CD4-positive, CD25-positive, alpha-beta regulatory T cell (primary cell): ENCODE data around the gene ULBP1. TPM values are rescaled to one million over a fixed set of nuclear protein-coding genes. Genes with fewer than 3 reads are reported as not detected.
"Not testable (repeated sequence)": the region's sequence is repeated elsewhere in the genome, so short reads cannot be mapped to it uniquely, and the experiment has no call there.

Source experiments
- ATAC-seq, 2 donors: fragments of 150-1000 bp; cut with Tn5 transposase; one replicate each; pipeline ENCODE4 v1.10.0; 2021; ENCODE audit warnings: low read depth in 2 of 2, moderate number of reproducible peaks in 2 of 2, moderate library complexity in 1 of 2
- DNase-seq, 3 donors: peaks; one replicate each; pipeline versions ENCODE4 v3.0.0 to v3.0.0-alpha.2; 2012 to 2022; ENCODE audit warnings: mixed read lengths in 1 of 3
- H3K27ac ChIP-seq: one replicate; pipeline ENCODE4 v1.7.0; 2013; ENCODE audit warnings: mild to moderate bottlenecking, low read length; ENCODE audit not compliant: insufficient read depth, poor library complexity, severe bottlenecking
- H3K27me3 ChIP-seq: one replicate; pipeline ENCODE4 v1.7.0; 2013; ENCODE audit warnings: low read length; ENCODE audit not compliant: control insufficient read depth, insufficient read depth
- H3K36me3 ChIP-seq: one replicate; pipeline ENCODE4 v1.7.0; 2013; ENCODE audit warnings: mild to moderate bottlenecking, low read length, moderate library complexity; ENCODE audit not compliant: control insufficient read depth, insufficient read depth
- H3K4me1 ChIP-seq: 2 replicates; pipeline ENCODE4 v1.7.0; 2013; ENCODE audit warnings: mild to moderate bottlenecking, low read length; ENCODE audit not compliant: insufficient read depth, control insufficient read depth, poor library complexity, severe bottlenecking
- H3K4me3 ChIP-seq: one replicate; pipeline ENCODE4 v1.7.0; 2013; ENCODE audit warnings: low read depth, mild to moderate bottlenecking, low read length, moderate library complexity
- H3K9me3 ChIP-seq, 2 experiments: 1 replicate in 1 of 2; 2 replicates in 1 of 2; pipeline ENCODE4 v1.7.0; 2013; ENCODE audit warnings: low read length in 2 of 2, mild to moderate bottlenecking in 1 of 2, moderate library complexity in 1 of 2; ENCODE audit not compliant: control insufficient read depth in 2 of 2
- H3K27ac Mint-ChIP-seq, 3 donors: one replicate each; pipeline ENCODE4 v1.8.0; 2020 to 2022; ENCODE audit warnings: mild to moderate bottlenecking in 3 of 3, mixed read lengths in 3 of 3, moderate library complexity in 2 of 3
- H3K27me3 Mint-ChIP-seq: one replicate; pipeline ENCODE4 v1.8.0; 2022; ENCODE audit warnings: mild to moderate bottlenecking, mixed read lengths
- H3K36me3 Mint-ChIP-seq: one replicate; pipeline ENCODE4 v1.8.0; 2020; ENCODE audit warnings: mixed read lengths
- H3K4me1 Mint-ChIP-seq, 4 donors: one replicate each; pipeline ENCODE4 v1.8.0; 2020 to 2022; ENCODE audit warnings: mixed read lengths in 4 of 4, mild to moderate bottlenecking in 1 of 4
- H3K4me3 Mint-ChIP-seq, 4 donors: one replicate each; pipeline ENCODE4 v1.8.0; 2020 to 2022; ENCODE audit warnings: mild to moderate bottlenecking in 4 of 4, mixed read lengths in 4 of 4, moderate library complexity in 3 of 4
- H3K9me3 Mint-ChIP-seq, 7 donors: one replicate each; pipeline ENCODE4 v1.8.0; 2020 to 2022; ENCODE audit warnings: mixed read lengths in 7 of 7, mild to moderate bottlenecking in 3 of 7, moderate library complexity in 2 of 7
- polyA plus RNA-seq, 4 donors: library from polyadenylated mRNA; unstranded; fragments of 300-500 nt; fragmentation: Illumina TruSeq; gene quantifications; one replicate each; pipeline ENCODE4 v1.2.3, GENCODE V29; 2021
- total RNA-seq: library from RNA; stranded (reverse); gene quantifications from one replicate; pipeline ENCODE4 v1.2.3, GENCODE V29; 2022

Gene ULBP1
- total and polyA plus RNA-seq, 5 donors from 2014 or later = 0.64 TPM; not detected in 4

DNA sequence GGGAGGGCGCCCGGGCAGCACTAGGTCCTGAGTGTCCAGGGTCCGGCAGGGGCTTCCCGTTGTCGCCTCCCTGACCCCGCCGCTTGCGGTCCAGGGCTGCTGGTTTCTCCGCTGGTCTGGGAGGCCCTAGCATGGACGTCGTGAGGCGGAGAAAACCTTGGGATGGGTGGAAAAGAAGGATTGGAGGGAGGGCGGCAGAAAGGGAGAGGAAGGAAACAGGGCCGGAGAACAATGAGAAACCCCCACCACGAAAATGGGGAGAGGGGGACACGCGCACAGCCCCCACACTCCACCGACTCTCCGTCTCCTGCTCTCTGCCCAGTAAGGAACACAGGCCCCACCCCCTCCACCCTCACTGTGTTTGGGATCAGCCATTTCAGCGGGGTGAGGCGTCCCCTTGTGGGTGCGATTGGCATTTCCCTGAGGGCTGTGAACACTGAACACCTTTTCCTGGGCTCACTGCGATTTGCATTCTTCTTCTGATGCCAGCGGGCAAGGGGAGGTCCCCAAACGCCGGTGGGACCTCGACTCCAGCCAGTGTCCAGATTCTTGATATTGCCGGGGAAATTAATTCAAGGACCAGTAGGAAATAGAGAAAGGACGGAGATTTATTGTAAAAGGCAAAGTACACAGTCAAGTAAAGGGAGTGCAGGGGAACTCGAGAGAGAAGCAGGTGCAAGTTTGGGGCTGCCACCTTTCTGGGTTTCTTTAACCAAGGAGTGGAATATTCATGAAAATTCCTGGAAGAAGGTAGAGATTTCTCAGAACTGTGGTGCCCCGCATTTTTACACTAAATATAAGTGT lies 37.6 kb upstream of the ULBP1 start:
- no peak overlapping the region for H3K4me3 ChIP-seq
- H3K36me3 ChIP-seq = no peaks in the 10 kb centered on the region

DNA sequence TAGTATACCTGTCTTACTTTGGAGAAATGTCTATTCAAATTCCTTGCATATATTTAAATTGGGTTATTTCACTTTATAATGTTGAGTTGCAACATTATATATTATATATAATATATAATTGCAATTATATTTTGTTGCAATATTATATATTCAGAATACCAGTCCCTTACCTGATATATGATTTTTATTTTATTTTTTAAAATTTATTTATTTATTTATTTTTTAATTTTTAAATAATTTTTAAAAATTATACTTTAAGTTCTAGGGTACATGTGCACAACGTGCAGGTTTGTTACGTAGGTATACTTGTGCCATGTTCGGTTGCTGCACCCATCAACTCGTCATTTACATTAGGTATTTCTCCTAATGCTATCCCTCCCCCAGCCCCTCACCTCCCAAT lies 36.7 kb upstream of the ULBP1 start:
- Mint-ChIP-seq H3K27me3 (peaks cover 85% of the 10 kb centered on the region), H3K4me1 (peaks cover 0 to 31% (median 10%) of the 10 kb centered on the region in 4 donors)
- Histone ChIP-seq H3K4me1 (peaks cover 24% of the 10 kb centered on the region), H3K27me3 (peaks cover 46% of the 10 kb centered on the region)
- H3K4me3 ChIP-seq, H3K36me3 ChIP-seq, H3K4me3 Mint-ChIP-seq, H3K27ac ChIP-seq, ATAC-seq, H3K9me3 Mint-ChIP-seq, H3K9me3 ChIP-seq, DNase-seq, H3K27ac Mint-ChIP-seq, H3K36me3 Mint-ChIP-seq: not testable (repeated sequence)

More for the DNA sequence above, 37.6 kb upstream of the ULBP1 start:
- Histone ChIP-seq H3K27ac (no peak overlapping the region), H3K27me3 (peaks cover 46% of the 10 kb centered on the region), H3K9me3 (no peaks in the 10 kb centered on the region), H3K4me1 (peaks cover 24% of the 10 kb centered on the region)
- Mint-ChIP-seq H3K4me3 (peak overlapping the region in 1 of 4 donors; percentile 59), H3K36me3 (no peaks in the 10 kb centered on the region), H3K9me3 (peaks cover 0 to 7% (median 0%) of the 10 kb centered on the region in 7 donors), H3K4me1 (peaks cover 0 to 35% (median 10%) of the 10 kb centered on the region in 4 donors), H3K27ac (no peak overlapping the region), H3K27me3 (peaks cover 85% of the 10 kb centered on the region)
- DNase-seq (peak; percentile 37 to 74 (median 38)), ATAC-seq (peak; percentile 54 to 68)

DNA sequence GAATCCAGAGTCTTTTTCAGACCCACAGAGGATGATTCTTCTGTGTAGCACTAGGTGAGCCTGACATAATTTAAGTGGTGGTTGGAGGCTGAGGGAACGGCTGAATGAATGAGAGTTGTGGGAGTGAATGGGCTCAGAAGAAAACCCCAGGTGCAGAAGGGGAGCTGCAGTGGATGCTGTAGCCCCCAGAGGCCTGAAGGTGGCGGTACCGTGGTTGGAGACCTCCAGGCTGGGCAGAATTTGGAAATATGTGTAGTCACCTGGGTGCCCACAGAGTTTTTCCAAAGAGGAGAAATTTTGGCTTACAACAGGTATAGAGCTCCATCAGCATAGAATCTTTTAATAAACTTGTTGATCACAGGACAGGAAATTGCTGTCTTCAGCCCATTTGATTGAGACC lies 34.3 kb upstream of the ULBP1 start:
- H3K4me1 ChIP-seq = peaks cover 11% of the 10 kb centered on the region
- H3K4me3 Mint-ChIP-seq = no peak overlapping the region
- no peaks in the 10 kb centered on the region for H3K9me3 ChIP-seq
- peaks cover 0 to 7% (median 0%) of the 10 kb centered on the region in 7 donors for H3K9me3 Mint-ChIP-seq
- H3K36me3 Mint-ChIP-seq = no peaks in the 10 kb centered on the region
- DNase-seq (no peak), ATAC-seq (no peak)
- peaks cover 0 to 13% (median 5%) of the 10 kb centered on the region in 4 donors for H3K4me1 Mint-ChIP-seq
- H3K27me3 ChIP-seq = peaks cover 49% of the 10 kb centered on the region
- no peak overlapping the region for H3K4me3 ChIP-seq
- H3K36me3 ChIP-seq = no peaks in the 10 kb centered on the region
- peak overlapping the region in 1 of 3 donors; percentile 78 for H3K27ac Mint-ChIP-seq
- no peak overlapping the region for H3K27ac ChIP-seq
- peaks cover 86% of the 10 kb centered on the region for H3K27me3 Mint-ChIP-seq

DNA sequence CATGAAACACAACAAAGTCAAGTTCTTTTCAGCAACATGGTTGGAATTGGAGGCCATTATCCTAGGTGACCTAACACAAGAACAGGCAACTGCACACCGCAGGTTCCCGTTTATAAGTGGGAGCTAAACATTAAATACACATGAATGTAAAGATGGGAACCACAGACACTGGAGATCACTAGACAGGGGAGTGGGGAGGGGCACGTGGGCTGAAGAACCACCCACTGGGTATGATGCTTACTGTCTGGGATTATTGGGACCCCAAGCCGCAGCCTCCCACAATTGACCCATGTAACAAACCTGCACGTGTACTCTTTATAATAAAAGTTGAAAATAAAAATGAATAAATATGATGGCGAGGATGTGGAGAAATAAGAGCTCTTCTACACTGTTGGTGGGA lies 32.2 kb upstream of the ULBP1 start:
- H3K4me3 ChIP-seq = no peak overlapping the region
- DNase-seq = no peak
- H3K36me3 ChIP-seq = no peaks in the 10 kb centered on the region
- peaks cover 85% of the 10 kb centered on the region for H3K27me3 Mint-ChIP-seq
- peaks cover 0 to 6% (median 0%) of the 10 kb centered on the region in 7 donors for H3K9me3 Mint-ChIP-seq
- H3K27ac Mint-ChIP-seq = no peak overlapping the region
- H3K27me3 ChIP-seq = peaks cover 57% of the 10 kb centered on the region
- peaks cover 0 to 3% (median 1%) of the 10 kb centered on the region in 4 donors for H3K4me1 Mint-ChIP-seq
- ATAC-seq = no peak
- no peaks in the 10 kb centered on the region for H3K4me1 ChIP-seq
- no peak overlapping the region for H3K4me3 Mint-ChIP-seq
- H3K9me3 ChIP-seq = no peaks in the 10 kb centered on the region
- H3K27ac ChIP-seq = no peak overlapping the region
- H3K36me3 Mint-ChIP-seq = no peaks in the 10 kb centered on the region

DNA sequence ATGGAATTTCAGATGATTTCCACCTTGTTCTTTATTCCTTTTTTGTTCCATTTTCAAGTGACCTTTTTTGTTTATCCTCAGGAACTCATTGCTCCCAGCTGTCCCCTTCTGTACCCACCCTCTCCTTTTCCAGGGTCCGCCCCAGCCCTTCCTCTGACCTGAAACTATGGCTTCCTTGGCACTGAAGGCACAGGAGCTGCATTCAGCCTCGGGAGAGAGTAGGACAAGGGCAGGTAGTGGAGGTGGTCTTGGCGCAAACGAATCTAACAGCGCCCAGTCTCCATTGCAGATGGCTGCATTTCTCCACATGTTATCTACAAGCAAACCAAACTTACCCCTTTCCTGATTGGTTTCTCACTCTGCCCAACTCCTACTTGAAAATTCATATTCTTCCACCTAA lies 30.7 kb upstream of the ULBP1 start:
- H3K4me1 ChIP-seq = peaks cover 4% of the 10 kb centered on the region
- H3K9me3 ChIP-seq = no peaks in the 10 kb centered on the region
- ATAC-seq (no peak), DNase-seq (no peak)
- Mint-ChIP-seq H3K36me3 (no peaks in the 10 kb centered on the region), H3K27me3 (peaks cover 91% of the 10 kb centered on the region), H3K4me1 (peaks cover 0 to 9% (median 1%) of the 10 kb centered on the region in 4 donors), H3K4me3 (no peak overlapping the region), H3K27ac (no peak overlapping the region), H3K9me3 (peaks cover 0 to 6% (median 0%) of the 10 kb centered on the region in 7 donors)
- H3K36me3 ChIP-seq = no peaks in the 10 kb centered on the region
- no peak overlapping the region for H3K27ac ChIP-seq
- H3K4me3 ChIP-seq = no peak overlapping the region
- peaks cover 56% of the 10 kb centered on the region for H3K27me3 ChIP-seq

DNA sequence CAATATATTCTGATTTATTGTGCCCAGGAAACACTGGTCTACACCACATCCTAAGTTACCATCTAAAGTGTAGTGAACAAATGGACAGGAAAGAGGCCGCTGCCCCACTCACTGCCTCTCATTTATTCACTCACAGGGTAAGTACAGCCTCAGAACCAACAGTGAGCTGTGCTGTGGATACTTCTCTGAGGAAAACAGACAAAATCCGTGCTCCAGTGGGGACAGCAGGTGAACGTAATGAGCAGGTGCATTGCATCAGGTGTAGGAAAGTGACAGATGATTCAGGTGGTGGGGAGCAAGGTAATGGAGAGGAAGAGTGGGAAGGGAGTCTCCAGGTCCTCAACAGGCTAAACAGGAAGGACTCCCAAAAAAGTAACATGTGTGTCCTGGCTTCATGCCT lies 30.3 kb upstream of the ULBP1 start:
- Histone ChIP-seq H3K4me1 (peaks cover 9% of the 10 kb centered on the region), H3K27ac (no peak overlapping the region), H3K27me3 (peaks cover 56% of the 10 kb centered on the region), H3K4me3 (no peak overlapping the region), H3K9me3 (no peaks in the 10 kb centered on the region), H3K36me3 (no peaks in the 10 kb centered on the region)
- Mint-ChIP-seq H3K27me3 (peaks cover 90% of the 10 kb centered on the region), H3K9me3 (peaks cover 0 to 6% (median 0%) of the 10 kb centered on the region in 7 donors), H3K27ac (no peak overlapping the region), H3K4me3 (no peak overlapping the region), H3K4me1 (peaks cover 0 to 13% (median 1%) of the 10 kb centered on the region in 4 donors), H3K36me3 (no peaks in the 10 kb centered on the region)
- DNase-seq = no peak
- no peak for ATAC-seq

DNA sequence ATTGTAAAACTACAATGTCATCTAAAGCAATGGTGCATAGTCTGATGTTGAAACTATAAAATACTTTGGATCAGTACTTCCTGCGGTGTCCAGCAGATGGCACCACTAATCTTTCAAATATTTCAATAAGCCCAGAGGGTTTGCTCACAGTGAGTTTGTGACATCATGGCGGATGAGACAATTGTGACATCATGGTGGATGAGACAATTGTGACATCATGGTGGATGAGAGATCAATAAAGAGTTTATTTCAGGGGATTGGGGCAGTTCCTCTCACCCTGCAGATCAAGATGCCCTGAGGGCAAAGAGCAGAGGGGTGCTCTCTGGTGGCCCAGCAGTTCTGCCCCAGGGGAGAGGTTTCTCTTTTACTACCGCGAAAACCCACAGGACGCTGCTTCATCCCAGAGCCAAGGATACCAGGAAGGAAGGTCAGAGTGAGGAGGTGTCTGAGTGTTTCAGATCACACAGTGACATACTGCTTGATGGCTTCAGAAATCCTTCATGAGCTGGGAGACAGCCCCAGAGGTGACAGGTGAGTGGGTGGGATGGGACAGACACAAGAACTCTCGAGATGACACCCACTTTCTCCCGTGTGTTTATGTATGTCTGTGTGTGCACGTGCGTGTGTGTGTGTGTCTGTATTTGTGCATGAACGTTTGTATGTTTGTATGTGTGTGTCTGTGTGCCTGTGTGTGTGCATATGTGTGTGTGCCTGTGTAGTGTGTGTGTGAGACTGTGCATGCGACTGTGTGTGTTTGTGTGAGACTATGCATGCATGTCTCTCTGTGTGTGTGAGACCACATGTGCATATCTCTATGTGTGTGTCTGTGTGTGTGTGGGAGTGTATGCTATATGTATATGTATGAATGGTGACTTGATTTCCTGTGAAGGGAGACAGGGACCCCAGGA lies 29.2 kb upstream of the ULBP1 start:
- Histone ChIP-seq H3K9me3 (no peaks in the 10 kb centered on the region), H3K4me3 (no peak overlapping the region), H3K36me3 (no peaks in the 10 kb centered on the region), H3K27me3 (peaks cover 55% of the 10 kb centered on the region), H3K27ac (no peak overlapping the region), H3K4me1 (peaks cover 19% of the 10 kb centered on the region)
- peak overlapping the region in 1 of 3 donors; percentile 65 for H3K27ac Mint-ChIP-seq
- H3K4me1 Mint-ChIP-seq = peaks cover 0 to 24% (median 9%) of the 10 kb centered on the region in 4 donors
- peaks cover 90% of the 10 kb centered on the region for H3K27me3 Mint-ChIP-seq
- H3K9me3 Mint-ChIP-seq = peaks cover 0 to 2% (median 0%) of the 10 kb centered on the region in 7 donors
- ATAC-seq (peak; percentile 57 to 71), DNase-seq (peak; percentile 53 to 79 (median 71))
- no peaks in the 10 kb centered on the region for H3K36me3 Mint-ChIP-seq
- no peak overlapping the region for H3K4me3 Mint-ChIP-seq
